Activated CD4-positive, CD25-positive, alpha-beta regulatory T cell treated with anti-CD3 and anti-CD28 coated beads, Interleukin-2, amount 50 U/mL, for 16 hours (primary cell): ENCODE measurements around the gene FOXC2.

Source experiments
- DNase-seq: peaks from one replicate; pipeline ENCODE4 v3.0.0-alpha.2; 2020; ENCODE audit warnings: low read depth, low spot score

FOXC2 gene

DNA sequence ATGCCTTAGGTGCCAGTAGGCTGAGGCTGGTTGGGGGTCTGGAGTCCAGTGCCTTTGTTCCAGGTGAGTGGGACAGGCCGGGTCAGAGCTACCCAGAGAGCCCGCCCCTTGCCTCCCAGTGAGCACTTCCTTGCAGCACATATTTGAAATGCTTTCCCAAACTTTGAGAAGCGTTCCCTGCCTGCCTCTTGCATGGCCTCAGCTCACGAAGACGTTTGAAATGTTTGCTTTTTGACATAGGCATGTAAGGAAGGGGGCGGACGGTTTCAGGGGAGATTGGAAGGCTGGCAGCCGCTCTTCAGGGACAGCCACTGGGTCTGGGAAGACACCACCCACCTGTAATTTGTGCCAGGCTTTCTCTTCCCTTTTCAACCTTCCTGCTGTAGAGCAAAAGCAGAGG lies 6.6 kb downstream of the FOXC2 start:
- no peak for DNase-seq

DNA sequence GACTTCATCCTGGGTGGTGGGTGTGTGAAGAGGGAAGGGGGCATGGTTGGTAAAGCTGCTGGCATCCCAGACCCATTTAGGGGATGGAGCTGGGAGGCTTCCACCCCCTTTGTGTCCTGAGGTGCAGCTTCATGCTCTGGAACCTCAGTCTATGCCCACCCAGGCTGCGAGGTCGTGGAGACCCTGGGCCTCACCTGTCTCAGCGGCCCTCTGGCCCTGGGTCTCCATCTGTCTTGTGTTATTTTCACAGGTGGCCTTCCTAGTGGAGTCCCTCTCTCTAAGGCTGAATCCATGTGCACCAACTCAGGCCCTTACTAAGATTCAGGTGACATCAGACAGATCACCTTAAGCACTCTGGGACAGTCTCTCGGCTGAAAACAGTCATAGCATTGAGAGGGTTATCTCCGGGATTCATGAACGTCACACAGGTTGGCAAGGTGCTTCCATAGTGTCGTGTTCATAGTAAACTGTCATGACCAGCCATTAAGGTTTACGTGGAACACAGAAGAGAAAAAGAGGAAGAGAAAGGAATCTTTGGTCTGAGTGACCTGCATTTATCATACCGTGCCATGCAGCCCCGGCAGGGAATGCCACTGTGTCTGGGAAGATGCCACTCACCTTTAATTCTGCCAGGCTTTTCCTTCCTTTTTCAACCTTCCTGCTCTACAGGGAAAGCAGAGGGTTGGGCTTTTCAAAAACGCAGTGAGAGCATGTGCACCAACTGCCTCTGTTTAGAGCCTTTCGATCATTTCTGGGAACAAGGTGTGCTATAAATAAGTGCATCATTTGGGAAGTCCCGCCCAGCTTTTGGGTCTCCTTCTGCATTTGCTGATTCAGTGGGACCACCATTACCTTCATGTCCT lies 7.2 kb downstream of the FOXC2 start:
- DNase-seq, result no peak

DNA sequence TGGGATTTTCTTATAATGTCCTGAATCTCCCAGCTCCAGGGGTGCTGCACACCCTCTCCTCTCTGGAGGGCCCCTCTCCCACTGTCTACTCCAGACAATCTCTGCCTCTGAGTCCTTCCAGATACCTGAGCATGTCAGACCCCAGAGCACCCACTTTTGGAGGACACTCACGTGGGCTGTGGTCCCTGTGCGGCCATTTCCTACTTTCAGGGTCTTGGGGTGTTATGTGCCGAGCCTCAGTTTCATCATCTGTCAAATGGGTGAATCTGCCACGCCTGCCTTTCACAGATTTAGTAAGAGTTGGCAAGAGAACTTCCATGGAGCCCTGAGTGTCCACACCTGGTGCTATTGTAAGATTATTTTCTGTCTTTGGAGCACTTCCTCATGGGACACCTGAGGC lies 8.0 kb downstream of the FOXC2 start:
- no peak for DNase-seq

DNA sequence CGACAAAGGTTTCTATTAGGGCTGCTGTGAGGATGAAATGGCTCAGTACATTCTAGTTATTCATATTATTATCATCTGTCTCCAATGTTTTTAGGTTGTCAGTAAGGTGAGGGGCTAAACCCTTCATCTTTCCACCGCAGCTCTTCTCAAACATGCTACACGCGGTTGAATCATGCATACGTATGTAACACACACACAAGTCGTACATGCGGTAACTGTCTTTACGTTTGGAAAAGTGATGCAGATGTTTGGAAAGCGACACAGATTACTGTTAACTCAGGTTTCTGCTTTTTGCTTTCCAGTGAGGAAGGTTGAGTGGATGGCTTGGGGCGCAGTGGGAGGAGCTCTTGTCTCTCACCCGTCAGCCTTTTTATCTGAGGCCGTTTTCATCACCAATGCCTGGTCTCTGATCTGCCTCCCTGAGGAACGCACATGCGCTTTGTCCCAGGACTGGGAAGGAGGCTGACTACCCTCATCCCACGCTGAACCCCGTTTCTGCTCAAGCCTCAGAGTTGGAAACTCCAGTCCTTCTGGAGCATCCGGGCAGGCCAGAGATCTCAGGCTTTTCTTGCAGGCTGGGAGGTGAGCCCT lies 8.6 kb downstream of the FOXC2 start:
- no peak for DNase-seq

DNA sequence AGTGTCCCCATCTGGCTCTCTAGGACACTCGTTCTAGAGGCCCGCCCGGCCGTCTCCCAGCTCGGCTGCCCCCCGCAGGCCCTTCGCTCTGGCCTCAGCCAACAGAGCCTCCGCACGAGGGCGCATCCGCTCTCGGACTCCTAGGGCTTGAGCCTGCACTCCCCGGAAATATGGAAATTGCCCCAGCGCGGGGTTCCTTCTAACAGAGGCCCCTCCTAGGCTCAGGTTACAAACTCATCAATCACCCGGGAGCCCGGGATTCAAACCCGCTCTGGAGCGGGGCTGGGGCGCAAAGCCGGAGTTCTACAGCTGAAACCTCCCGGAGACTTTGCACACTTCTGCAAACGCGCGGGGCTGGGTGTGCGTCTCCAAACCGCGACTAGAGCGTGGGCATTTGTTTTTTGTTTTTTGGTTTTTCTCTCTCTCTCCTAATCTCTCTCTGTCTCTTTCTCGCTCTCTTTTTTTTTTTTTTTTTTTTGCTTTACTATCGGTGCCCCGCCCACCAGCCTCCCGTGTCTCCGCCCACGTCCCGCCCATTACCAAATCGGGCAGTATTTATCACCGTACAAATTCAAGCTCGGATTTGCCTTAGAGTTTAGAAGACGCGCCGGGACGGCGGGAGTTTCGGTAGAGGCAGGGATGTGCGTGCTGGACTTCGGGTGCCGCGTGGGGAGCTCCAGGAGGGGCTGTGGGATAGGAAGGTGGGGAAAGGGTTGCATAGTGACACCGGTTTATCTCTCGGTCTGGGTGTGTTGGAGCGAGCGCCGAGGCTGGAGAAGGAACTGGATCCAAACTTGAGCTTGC lies 9.3 kb downstream of the FOXC2 start:
- DNase-seq, result no peak

DNA sequence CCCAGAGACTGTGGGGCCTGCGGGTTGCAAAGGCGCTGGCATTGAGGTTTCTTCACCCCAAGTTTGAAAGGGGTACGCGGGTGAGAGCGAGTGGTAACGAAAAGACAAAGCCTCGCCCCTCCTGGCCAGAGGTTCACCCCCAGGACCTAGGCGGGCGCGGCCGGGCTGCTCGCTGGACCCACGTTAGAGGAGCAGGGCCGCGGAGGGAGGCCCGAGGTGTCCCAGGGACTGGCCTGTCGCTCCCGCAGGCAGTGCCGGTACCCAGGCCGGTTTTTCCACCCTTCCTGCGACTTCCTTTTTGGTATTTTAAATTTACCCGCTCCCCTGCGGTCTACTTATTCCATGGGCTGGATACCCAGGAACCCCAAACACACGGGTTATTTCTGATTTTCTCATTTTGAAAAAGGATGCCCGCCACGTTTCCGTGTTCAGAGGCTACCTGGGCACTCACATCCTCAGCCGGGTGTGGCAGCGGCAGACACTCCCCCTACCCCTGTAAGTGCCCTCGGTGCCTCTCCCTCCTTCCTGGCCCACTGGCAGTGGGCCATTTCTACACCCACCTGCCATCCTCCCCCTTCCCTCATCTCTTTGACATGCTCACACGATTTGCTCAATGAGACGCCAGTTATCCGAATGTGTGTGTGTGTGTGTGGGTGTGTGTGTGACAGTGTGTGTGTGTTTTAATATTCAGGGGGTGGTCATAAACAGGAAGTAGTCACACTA lies 10.1 kb downstream of the FOXC2 start:
- DNase-seq, result no peak

DNA sequence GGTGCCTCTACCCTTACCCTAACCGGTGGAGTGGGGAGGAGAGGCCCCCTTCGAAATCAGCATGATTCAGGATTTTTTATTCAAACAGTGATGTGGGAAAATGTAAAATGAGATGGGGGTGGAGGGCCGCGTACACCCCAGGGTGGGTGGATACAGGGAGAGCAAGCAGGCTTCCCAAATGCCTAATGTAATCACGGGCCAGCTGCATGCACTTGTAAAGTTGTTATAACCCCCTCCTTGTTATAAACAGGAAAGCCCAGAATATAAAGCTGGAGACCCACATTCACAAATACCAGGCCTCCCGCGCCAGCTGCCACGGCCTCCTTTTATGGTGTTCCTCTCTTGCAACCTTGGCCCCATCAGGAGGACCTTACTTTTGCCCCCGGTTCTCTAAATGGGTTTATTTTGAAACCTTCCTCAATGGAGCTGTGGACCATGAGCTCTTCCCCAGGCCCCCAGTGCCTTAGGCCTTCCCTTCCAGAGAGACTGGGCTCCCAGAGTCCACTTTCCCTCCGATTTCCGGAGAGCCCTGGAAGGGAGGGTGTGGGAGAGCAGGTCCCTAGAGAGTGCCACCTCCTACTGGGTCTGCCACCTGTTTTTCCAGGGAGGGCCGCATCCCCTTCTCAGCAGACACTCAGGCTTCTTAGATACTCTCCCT lies 10.8 kb downstream of the FOXC2 start:
- DNase-seq, result no peak

DNA sequence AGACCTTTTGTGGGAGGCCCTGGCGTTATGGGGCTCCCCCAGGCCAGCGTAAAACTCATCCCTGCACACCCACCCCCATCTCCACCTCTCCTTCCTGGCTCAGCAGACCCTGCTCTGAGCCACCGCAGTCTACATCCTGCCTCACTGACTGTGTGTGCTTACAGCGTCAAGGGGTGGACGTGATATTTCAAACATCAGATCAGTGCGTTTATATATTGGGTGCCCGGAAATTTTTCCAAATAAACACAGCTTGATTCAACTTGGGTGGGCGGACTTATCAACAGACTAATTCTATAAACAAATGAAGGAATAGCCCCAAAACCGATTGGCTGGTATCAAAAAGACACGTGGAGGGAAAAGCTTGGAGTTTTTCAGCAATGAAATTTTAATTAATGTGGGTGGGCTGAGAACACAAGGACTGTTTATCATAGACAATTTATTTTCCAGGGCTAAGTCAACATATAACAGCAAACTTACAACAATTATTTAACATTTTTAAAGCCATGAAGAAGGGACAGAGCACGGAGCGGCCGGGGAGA lies 11.5 kb downstream of the FOXC2 start, which contains the start of gene FOXL1:
Gene FOXL1 (plus strand): TSS at position 489 of the 539 bp plus-strand sequence. CDS start 175 bp downstream, outside the sequence.
- no peak for DNase-seq

DNA sequence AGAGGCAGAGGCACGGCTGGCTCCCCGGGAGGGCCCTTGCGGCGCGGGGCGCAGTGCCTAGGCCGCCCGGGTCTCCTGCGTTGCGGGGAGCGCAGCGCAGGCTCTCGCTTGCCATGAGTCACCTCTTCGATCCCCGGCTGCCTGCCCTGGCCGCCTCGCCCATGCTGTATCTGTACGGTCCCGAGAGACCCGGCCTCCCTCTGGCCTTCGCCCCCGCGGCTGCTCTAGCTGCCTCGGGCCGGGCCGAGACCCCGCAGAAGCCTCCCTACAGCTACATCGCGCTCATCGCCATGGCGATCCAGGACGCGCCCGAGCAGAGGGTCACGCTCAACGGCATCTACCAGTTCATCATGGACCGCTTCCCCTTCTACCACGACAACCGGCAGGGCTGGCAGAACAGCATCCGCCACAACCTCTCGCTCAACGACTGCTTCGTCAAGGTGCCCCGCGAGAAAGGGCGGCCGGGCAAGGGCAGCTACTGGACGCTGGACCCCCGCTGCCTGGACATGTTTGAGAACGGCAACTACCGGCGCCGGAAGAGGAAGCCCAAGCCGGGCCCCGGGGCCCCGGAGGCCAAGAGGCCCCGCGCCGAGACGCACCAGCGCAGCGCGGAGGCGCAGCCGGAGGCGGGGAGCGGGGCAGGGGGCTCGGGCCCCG lies 12.1 kb downstream of the FOXC2 start:
- DNase-seq, result no peak

DNA sequence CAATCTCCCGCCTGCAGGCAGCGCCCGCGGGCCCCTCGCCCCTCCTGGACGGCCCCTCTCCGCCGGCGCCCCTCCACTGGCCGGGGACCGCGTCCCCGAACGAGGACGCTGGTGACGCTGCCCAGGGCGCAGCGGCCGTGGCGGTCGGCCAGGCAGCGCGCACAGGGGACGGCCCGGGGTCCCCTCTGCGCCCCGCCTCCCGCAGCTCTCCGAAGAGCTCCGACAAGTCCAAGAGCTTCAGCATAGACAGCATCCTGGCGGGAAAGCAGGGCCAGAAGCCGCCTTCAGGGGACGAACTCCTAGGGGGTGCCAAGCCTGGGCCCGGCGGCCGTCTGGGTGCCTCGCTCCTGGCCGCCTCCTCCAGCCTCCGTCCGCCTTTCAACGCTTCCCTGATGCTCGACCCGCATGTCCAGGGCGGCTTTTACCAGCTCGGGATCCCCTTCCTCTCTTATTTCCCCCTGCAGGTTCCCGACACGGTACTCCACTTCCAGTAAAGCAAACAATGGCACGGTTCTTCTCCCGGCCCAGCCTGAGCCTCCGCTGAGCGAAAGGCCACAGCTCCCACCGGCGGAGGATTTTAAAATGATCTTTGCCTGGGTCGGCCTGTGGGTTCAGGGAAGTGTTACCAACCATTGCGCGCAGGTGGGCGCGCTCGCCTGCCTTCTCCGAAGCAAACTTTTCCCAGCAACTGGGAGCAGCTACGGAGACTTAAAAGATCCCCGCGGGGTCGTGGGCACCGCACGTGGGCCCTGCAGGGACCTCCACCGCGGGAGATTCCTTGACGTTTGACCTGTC lies 12.8 kb downstream of the FOXC2 start:
- DNase-seq, result no peak

DNA sequence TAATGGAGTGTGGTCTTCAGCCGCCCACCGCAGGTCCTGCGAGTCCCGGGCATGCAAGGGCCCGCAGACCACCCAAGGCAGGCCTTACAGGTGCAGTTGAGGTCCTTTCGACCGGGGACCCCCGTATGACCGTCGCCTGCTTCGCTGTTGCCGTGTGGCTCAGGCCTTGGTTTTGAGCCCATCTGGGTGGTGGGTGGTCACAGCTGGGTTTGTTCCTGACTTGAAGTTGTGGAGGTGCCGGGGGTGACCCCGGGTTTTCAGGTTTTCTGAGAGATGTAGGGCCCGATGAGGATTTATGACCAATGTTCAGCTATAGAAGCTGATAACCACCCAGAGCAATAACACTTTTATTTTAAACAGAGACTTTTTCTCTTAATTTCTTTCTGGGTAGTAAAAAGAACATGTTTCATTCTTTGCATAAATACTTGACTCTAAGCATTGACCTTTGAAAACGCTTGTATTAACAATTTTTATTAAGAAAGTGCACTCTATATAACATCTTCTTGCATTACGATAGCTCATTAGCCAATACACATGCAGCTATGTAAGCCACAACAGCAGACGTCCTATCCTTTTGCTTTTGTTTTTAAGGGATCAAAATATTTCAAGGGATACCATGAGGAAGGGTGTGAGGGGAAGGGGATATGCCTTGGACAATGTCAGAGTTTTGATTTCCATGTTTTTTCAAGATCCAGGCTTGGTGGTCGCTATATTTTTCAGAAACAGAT lies 13.6 kb downstream of the FOXC2 start:
- no peak for DNase-seq

DNA sequence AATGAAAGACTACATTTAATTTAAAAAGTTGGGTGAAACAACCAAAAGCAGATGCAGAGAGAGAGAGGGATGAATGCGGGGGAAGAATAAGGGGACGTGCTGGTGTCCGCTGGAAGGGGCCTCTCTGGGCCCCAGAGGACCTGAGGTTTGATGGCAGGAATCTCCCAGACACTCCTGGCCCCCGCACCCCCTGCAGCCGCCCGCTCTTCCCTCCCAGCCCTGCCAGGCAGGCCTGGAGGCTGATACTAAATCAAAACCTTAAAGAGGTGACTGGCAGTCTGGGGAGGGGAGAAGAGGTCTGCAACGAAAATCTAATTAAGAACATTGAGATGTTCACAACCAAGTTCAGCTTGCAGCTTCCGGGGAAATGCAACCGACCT lies 14.2 kb downstream of the FOXC2 start:
- no peak for DNase-seq

DNA sequence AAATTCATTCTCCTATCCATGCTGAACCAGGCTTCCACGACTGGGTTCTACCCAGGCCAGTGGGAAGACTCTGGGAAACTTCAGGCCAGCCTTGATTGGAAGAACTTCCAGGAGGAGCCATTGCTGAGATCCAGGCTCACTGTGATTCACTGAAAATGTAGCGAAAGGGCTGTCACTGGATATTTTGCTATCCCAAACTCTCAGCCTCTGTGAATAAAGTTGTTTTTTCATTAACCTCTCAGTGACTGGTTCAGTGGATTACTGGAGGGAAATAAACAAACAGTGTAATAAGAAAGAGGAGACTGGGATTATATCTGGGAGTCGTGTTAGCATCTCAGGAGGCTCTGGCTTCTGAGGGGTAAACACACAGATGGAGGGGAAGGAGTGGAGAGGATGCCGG lies 14.8 kb downstream of the FOXC2 start:
- no peak for DNase-seq

DNA sequence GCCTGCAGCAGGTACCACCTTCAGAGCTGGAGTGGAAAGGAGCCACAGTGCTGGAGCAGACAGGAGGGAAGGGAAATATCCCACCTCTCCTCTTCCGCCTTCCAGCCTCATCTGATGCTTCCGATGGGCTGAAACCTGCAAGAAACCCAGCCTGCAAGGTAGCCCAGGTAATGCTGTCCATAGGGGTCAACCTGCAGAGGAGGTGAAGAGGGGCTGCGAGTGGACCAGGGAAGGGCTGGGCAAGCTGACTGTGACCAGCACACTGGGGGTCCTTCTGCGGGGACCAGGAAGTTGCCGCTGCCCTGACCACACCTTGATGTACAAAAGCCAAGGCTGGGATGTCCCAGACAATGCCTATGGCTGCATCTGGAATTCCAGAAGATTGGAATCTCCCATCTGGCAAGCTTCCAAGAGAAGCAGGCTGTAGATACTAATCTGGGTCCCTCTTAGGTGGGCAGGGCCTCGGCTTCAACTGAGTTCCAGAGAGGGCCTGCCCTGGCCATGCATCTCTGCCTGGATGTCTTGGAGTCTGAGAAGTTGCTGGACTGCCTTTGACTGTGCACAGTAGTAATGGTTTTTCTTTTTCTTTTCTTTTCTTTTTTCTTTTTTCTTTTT lies 17.5 kb downstream of the FOXC2 start:
- no peak for DNase-seq

DNA sequence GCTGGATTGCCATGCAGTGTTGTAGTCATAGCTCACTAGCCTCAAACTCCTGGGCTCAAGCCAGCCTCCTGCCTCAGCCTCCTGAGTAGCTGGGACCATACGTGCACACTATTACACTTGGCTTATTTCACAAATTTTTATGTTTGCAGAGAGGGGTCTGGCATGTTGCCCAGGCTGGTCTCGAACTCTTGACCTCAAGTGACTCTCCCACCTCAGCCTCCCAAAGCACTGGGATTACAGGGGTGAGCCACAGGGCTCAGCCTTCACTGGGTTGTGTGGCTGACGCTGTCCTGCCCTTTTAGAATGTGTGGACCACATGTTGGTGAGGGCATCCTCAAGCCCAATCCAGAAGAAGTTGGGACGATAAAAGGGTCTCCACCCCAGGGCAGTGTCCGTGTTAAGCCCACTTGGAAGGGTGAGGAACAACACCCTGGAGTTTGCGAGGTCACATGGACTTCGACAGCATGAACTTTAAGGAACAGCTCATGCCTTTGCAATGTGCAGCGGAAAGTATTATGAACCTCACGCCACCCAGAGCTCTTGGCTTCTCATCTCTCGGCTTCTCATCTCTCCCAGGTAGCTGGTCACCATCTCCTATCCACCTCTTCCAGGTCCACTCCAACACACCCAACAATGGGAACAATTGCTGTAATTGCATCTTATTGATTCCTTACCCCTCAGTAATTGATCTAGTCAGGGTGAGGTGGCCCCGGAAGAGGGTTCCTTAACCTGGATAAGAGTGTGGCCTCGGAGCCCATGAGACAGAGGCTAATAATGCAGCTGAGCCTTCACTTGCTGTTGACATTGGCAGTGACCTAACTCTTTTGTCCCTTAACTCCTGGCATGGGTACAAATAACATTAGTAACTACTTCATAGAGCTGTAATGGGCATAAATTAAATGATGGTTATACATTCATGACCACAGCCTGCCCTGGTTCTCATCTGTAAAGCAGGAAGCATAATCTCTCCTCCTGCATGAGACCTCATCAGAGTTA lies 18.4 kb downstream of the FOXC2 start:
- DNase-seq, result no peak

DNA sequence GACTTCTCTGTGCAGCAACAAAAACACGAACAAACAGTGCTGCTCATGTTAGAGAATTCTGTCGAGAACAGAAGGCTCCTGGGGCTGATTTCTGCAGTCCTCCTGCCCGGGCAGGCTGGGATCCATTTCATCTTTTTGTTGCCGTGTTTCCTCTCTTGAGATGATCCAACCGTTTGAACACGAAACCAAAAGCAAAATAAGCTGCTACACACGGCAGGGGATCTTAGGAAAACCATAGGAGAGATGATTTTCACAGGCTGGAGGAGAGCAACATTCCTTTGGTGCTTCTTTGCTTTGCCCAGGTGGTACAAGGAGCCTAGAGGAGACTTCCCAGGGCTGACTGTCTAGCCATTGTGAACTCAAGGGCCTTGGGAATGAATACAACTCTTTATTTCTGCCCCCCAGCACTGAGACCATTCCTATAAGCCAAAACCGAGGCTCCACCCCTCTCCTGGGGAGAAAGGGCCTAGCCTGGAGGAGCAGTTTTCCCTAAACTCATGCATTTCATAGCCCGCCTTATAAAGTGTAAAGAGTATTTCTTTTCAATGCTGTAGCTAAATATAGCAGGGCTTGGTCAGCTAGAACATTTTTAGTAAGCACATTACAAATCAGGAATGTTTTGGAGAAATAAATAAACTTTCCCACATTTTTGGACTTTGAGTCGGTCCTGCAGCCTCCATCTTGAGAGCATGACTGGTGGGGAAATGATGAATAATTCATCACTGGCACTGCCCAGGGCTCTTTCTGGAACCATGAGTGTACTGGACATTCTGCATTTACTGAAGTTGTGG lies 19.4 kb downstream of the FOXC2 start:
- no peak for DNase-seq
